Tibial nerve (tissue), 4 donors: Measurements from ENCODE around the gene GUCD1.

Experiments
- CTCF ChIP-seq, 5 experiments: fragments of 200-600 bp in 3 of 5; fragments of 450-650 bp in 2 of 5; sonication (generic) in 3 of 5; IDR thresholded peaks; one replicate each; pipeline ENCODE4 v1.5.1; 2016 to 2019; ENCODE audit warnings: antibody characterized with exemption in 5 of 5, mild to moderate bottlenecking in 3 of 5, moderate library complexity in 2 of 5
- EP300 ChIP-seq, 2 donors: sonication (generic); formaldehyde crosslinking; IDR thresholded peaks; one replicate each; pipeline ENCODE4 v1.6.1; 2017; ENCODE audit warnings: antibody characterized with exemption in 2 of 2, mild to moderate bottlenecking in 1 of 2
- POLR2A ChIP-seq, 2 donors: fragments of 450-650 bp; IDR thresholded peaks; one replicate each; pipeline ENCODE4 v1.6.1; 2017; ENCODE audit warnings: antibody characterized with exemption in 2 of 2, mild to moderate bottlenecking in 2 of 2, moderate library complexity in 2 of 2

DNA sequence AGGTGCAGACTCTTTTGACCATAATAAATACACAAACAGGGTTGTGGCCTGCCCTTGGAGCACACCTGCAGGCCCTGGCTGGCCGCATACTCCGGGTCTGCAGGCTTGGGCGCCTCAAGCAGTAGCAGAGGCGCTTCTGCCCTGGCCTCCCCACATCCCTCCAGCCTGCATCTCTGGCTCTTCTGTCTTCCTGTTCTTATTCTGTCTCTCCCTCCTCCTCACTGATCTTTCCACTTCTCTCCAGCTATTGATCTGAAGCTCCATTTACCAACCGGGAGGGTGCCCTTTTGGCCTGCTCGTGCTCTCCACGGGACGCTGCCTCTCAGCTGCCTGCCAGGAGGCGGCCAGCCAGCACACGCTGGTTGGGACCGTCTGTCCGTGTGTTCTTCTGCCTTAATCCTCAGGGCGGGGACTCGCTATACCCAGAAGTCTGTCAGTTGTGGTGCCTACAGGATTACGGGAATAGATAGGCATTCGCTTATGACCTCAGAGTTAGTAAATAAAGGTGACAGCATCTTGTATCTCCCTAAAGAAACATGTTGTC, 54.6 kb downstream of the GUCD1 start:
- TF ChIP-seq CTCF (IDR thresholded peaks at IDR 0.05) (no peak), POLR2A (IDR thresholded peaks at IDR 0.05) (no peak), EP300 (IDR thresholded peaks at IDR 0.05) (no peak)
